GM18907 (cell line): Measurements from ENCODE around the gene INSIG1.

ENCODE experiments used
- ATAC-seq: cut with Tn5 transposase; IDR thresholded peaks from one replicate; pipeline ENCODE4 v1.9.1; 2021; ENCODE audit warnings: mild to moderate bottlenecking, moderate library complexity; ENCODE audit not compliant: unreplicated experiment

INSIG1 gene

DNA sequence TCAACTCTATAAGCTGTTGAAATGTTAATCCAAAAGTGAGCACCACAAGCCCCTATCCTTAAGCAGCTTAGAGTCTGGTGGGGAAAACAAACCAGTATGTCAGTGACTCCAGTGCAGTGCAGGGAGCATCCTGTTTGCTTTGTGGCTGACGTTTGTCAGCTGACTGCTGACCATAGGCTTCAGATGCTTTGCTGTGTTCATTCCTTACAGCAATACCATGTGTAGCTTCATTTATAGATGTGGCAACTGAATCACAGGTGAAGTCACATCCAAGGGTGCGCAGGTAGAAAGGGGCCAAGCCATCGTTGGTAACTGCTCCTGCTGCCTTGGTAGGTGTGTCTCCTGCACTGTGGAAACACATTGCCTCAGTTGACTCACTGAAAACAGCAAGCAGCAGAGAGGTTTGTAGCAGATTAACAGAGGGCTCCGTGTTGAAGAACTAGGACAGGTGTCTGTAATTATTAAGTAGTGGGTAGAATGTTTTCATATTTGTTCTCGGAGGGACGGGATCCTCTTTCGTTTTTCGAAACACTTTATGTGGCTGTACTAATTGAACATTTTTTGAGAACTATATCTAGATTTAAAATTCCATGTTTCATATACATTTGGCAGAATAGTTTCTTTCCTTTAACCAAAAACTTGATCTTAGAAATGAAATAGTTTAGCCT is 2.0 kb downstream of the INSIG1 start:
- ATAC-seq, result no peak

DNA sequence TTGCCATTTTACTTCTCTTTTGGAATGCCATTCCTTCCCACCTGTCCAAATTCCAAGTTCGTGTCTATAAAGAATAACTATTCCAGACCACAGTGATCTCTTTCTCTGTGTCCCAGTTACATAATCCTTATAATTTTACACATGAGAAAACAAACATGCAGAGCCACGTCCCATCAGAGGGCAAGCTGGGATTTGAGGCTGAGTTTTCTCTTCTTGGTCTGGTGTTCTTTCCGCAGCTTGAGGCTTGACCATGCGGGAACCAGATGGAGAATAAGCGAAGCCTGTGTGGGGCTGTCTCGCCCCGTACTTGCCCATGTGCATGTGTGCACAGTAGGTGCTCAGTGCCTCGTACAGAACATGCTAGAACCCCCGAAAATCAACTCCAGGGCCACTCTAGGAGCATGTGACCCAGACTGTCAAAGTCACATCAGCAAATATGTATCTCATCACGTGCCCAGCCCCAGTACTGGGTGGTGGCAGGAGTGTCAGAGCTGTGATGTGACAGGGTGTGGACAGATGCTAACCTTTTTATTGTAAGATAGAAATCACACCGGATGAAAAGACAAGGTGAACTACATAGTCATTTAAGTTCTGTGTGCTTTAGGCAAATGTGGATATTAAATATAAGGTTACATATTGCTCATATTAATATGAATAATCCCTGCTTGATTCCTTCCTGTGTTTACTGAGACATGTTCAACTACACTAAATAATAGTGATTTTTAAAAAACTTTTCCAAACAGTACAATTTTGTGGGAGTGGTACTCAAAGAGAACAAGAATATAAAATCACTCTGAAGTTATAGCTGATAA is 3.2 kb downstream of the INSIG1 start:
- no peak for ATAC-seq

- ATAC-seq, result no peak
Observed at GRCh38 chr7:155303039-155303593, 5.4 kb downstream of the INSIG1 start.

- ATAC-seq, result no peak
Observed at GRCh38 chr7:155303897-155304296, 6.2 kb downstream of the INSIG1 start.

DNA sequence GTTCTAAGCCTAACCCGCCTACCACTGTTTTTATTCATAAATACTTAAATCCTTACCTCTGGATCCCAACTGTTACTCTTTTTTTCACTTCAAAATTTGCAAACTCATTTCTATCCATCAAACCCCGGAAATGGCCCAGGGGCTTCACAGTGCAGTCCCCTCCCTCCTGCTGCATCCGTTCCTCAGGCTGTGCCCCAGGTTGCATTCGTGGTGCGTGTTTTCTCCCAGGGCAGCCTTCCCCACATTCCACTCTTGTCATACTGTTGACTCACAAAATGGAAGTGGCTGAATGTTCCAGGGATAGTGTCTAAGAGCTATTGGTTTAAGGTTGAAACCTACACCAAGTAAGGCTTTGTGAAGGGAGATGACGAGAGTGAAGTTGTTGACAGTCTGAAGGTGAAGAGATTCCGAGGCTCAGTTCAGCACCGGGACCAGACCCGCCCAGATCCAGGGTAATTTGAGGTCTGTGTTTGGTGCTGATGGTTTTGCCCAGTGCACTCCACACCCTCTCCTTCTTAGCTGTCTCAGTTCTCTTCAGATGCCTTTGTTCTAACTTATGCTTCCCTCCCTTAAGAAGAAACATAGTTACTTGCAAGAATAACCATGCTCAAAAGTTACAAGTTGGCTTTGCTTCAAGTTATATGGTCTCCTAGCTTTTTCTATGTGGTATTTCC is 7.7 kb downstream of the INSIG1 start:
- no peak for ATAC-seq

GRCh38 chr7:155306673-155307470 is 9.2 kb downstream of the INSIG1 start:
- ATAC-seq, result no peak

DNA sequence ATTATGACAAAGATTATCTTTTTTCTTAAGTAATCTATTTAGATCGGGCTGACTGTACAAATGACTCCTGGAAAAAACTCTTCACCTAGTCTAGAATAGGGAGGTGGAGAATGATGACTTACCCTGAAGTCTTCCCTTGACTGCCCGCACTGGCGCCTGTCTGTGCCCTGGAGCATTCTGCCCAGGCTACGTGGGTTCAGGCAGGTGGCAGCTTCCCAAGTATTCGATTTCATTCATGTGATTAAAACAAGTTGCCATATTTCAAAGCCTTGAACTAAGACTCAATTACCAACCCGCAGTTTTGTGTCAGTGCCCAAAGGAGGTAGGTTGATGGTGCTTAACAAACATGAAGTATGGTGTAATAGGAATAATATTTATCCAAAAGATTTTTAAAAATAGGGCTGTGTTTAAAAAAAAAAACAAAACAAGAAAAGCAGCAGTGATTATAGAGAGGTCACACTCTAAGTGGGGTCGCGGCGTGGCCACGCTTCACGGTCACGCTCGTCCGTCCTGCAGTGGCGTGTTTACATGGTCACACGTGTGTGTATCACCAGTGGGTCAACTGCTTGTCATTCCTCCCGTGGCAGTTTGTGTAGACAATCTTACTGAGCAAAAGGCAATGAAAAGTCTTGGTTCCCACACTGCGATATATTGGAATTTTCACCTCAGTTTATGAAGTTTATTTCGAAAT is 10.8 kb downstream of the INSIG1 start:
- ATAC-seq, result no peak

DNA sequence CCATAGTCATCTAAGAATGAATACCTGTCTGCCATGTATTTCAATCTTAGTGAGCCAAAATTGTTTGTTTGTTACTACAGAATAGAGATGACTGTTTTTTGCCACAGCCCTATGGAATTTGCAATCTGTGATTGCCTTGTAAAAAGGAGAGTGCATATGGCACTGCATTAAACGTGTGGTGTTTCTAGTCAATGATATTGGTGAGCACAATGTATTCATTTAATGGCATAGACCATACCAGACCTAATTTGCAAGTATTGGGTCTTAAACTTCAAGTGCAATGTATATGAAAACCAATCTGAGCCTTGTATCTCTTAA is 11.3 kb downstream of the INSIG1 start:
- no peak for ATAC-seq

GRCh38 chr7:155310425-155311114 is 12.9 kb downstream of the INSIG1 start:
- no peak for ATAC-seq

DNA sequence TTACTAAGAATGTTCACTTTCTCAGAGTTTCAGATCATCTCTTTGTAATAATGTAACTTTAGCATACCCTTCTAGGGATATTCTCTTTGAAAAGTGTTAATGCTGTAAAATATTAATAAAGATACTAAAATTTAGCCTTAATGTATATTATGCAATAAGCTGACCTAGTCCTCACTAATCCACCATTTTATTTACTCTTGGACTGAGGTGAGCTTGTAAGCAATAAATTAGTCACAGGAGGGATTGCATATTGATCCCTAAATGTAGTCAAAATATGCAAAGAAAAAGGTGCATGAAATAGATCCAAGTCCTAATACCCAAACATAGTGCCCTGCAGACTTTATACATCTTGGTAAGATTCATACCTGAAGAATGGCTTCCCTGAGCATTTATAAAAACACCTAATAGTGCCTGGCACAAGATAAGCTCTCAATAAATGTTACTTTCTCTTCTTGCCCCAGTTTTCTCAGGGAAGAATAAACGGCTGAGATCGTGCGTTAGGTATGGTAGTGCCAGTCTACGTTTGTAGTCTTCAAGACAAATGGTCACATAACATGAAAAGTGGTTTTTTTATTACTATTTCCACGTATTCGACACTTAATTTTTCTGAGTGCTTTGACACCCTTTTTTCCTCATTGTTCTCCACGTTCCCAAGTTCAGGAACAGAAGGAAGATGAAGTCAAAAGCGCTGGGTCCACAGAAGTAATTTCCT is 14.3 kb downstream of the INSIG1 start:
- ATAC-seq, result no peak

GRCh38 chr7:155312633-155313032 is 15.0 kb downstream of the INSIG1 start:
- ATAC-seq, result no peak

GRCh38 chr7:155313096-155313495 is 15.4 kb downstream of the INSIG1 start:
- no peak for ATAC-seq

- ATAC-seq, result no peak
Observed at GRCh38 chr7:155315977-155316376, 18.3 kb downstream of the INSIG1 start.

GRCh38 chr7:155316427-155317113 is 18.9 kb downstream of the INSIG1 start:
- no peak for ATAC-seq

GRCh38 chr7:155317114-155317434 is 19.4 kb downstream of the INSIG1 start:
- ATAC-seq, result no peak

DNA sequence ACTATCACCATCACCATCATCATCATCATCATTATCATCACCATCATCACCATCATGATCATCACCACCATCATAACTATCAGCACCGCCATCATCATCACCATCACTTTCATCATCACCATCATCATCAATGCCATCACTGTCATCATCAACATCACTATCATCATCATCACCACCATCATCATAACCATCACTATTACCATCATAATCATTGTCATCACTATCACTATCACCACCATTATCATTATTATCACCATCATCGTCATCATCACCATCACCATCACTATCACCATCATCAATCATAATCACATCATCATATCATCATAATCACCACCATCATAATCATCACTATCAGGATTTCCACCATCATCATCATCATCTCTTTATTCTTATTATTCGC is 20.6 kb downstream of the INSIG1 start:
- no peak for ATAC-seq

DNA sequence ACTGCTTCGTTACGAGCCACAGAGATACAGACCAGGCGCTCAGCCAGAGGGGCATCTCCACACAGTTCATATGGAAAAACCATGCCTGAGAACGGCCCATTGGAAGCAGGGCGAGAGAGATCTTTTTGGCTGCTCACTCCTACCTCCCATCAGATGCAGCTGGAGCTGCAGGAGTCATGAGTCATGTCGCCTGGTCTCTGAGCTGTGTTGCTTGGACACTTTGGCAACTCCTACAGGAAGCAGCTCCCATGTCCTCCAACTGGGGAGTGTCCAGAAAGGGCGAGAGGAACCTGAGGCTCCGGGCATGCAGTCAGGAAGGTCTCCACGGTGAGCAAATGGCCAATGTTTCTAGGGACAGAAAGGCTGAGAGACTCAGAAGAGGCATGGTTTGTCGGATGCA is 24.9 kb downstream of the INSIG1 start:
- no peak for ATAC-seq

DNA sequence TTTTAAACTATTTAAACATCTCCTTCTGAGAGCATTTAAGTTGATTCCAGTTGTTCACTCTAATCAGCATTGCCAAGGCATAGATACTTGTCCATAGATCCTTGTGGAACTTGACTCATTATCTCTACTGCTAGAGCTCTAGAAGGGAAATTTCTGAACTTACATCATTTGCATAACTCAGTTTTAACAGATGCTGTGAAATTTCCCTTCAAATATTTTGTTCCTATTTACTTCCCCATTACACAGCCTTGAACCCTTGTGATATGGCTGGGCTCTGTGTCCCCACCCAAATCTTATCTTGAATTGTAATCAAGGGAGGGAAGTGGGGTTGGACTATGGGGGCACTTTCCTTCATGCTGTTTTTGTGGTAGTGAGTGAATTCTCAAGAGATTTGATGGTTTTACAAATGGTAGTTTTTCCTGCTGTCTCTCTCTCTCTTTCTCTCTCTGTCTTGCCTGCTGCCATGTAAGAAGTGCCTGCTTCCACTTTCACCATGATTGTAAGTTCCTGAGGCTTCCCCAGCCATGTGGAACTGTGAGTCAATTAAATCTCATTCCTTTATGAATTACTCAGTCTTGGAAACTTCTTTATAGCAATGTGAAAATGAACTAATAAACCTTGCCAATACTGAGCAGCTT is 25.4 kb downstream of the INSIG1 start:
- no peak for ATAC-seq
